ENCODE measurements around the gene HJURP.

The HJURP gene

GRCh38 chr2:233789554-233789953 lies 64.8 kb downstream of the HJURP start:
- no peak for TF ChIP-seq CTCF (IDR thresholded peaks at IDR 0.05; ENCODE audit: low read depth, low read length)
- H3K27me3 ChIP-seq (ENCODE audit: insufficient read depth, low read depth, severe bottlenecking): no peaks in the 10 kb centered on the region
- H3K27ac ChIP-seq: no peak overlapping the region
- H3K9me3 ChIP-seq (ENCODE audit: severe bottlenecking): no peaks in the 10 kb centered on the region
- no peak for DNase-seq
- no peaks in the 10 kb centered on the region for H3K36me3 ChIP-seq
- H3K4me3 ChIP-seq (ENCODE audit: low read depth, low read length): no peak overlapping the region
